DOHH2 (cell line): ENCODE results near the gene ANKS1B.
"Not testable (repeated sequence)": the region's sequence is repeated elsewhere in the genome, so short reads cannot be mapped to it uniquely, and the experiment has no call there.

ENCODE experiments used
- CTCF ChIP-seq: fragments of 200-600 bp; sonication (generic); IDR thresholded peaks from one replicate; pipeline ENCODE4 v1.5.1; 2014; ENCODE audit warnings: antibody characterized with exemption, mild to moderate bottlenecking, low read depth, low read length; ENCODE audit not compliant: poor library complexity, severe bottlenecking
- EZH2phosphoT487 ChIP-seq: fragments of 200-600 bp; sonication (generic); IDR thresholded peaks from 2 replicates; pipeline ENCODE4 v1.6.1; 2017; ENCODE audit warnings: borderline replicate concordance, mild to moderate bottlenecking, antibody characterized with exemption, low read length, moderate library complexity, mixed read lengths

GRCh38 chr12:99237907-99238538 lies 746.7 kb downstream of the ANKS1B start:
- not testable (repeated sequence) for TF ChIP-seq CTCF, EZH2phosphoT487
